HG03442 (cell line): ENCODE measurements around the gene LMF1.

Source experiments
- ATAC-seq: cut with Tn5 transposase; IDR thresholded peaks from one replicate; pipeline ENCODE4 v1.9.1; 2021; ENCODE audit warnings: mild to moderate bottlenecking, moderate library complexity; ENCODE audit not compliant: unreplicated experiment

The LMF1 gene

GRCh38 chr16:819336-820043 is 151.3 kb downstream of the LMF1 start:
- ATAC-seq: no peak

- no peak for ATAC-seq
Measured at GRCh38 chr16:818592-818991, 152.2 kb downstream of the LMF1 start.

GRCh38 chr16:818132-818531 is 152.7 kb downstream of the LMF1 start:
- no peak for ATAC-seq

GRCh38 chr16:817001-817906 is 153.5 kb downstream of the LMF1 start:
- ATAC-seq: no peak

- no peak for ATAC-seq
Measured at GRCh38 chr16:815861-816260, 154.9 kb downstream of the LMF1 start.

- ATAC-seq: no peak
Measured at GRCh38 chr16:814974-815373, 155.8 kb downstream of the LMF1 start.

GRCh38 chr16:813916-814412 is 156.8 kb downstream of the LMF1 start:
- no peak for ATAC-seq

- no peak for ATAC-seq
Measured at GRCh38 chr16:813204-813915, 157.4 kb downstream of the LMF1 start.

GRCh38 chr16:808085-808386 is 162.7 kb downstream of the LMF1 start:
- ATAC-seq: no peak

- peak; percentile 79 for ATAC-seq
Measured at GRCh38 chr16:807347-808084, 163.3 kb downstream of the LMF1 start.

GRCh38 chr16:805474-805873 is 165.3 kb downstream of the LMF1 start:
- ATAC-seq: no peak

GRCh38 chr16:804193-805048 is 166.4 kb downstream of the LMF1 start:
- ATAC-seq: no peak

GRCh38 chr16:803754-804080 is 167.1 kb downstream of the LMF1 start:
- ATAC-seq: no peak
